ENCODE measurements around the gene CORO2B. TPM values are rescaled to one million over a fixed set of nuclear protein-coding genes. Genes with fewer than 3 reads are reported as not detected.
"Not testable (repeated sequence)": the region's sequence is repeated elsewhere in the genome, so short reads cannot be mapped to it uniquely, and the experiment has no call there.

The CORO2B gene
- total and polyA plus RNA-seq, 8 donors = 3.0 to 27.7 (median 21.0) TPM

GRCh38 chr15:68601206-68602197, 22.7 kb downstream of the CORO2B start:
- intact Hi-C loops (cut with DNase I) = no loop called here
- no peak for TF ChIP-seq CTCF (IDR thresholded peaks at IDR 0.05)
- DNase-seq (no peak), ATAC-seq (no peak)
- H3K4me1 ChIP-seq = peaks cover 0 to 5% of the 10 kb centered on the region in 2 donors
- H3K36me3 ChIP-seq = no peaks in the 10 kb centered on the region
- no peaks in the 10 kb centered on the region for H3K27me3 ChIP-seq
- no peak overlapping the region for H3K4me3 ChIP-seq
- H3K9me3 ChIP-seq = no peaks in the 10 kb centered on the region
- H3K27ac ChIP-seq = peak overlapping the region in 1 of 2 donors; percentile 26

- DNase-seq = no peak
Observed at GRCh38 chr15:68602459-68603215, 23.8 kb downstream of the CORO2B start.

GRCh38 chr15:68603216-68603595, 24.4 kb downstream of the CORO2B start:
- H3K4me3 ChIP-seq = no peak overlapping the region
- ATAC-seq = no peak

More at GRCh38 chr15:68602459-68603215, 23.8 kb downstream of the CORO2B start:
- Histone ChIP-seq H3K4me1 (peaks cover 0 to 5% of the 10 kb centered on the region in 2 donors), H3K4me3 (no peak overlapping the region), H3K27me3 (no peaks in the 10 kb centered on the region), H3K9me3 (peaks cover 0 to 2% of the 10 kb centered on the region in 2 donors), H3K27ac (no peak overlapping the region), H3K36me3 (no peaks in the 10 kb centered on the region)
- TF ChIP-seq CTCF (IDR thresholded peaks at IDR 0.05) = no peak
- intact Hi-C loops (cut with DNase I) = no loop called here
- ATAC-seq = no peak

GRCh38 chr15:68603951-68604350, 25.2 kb downstream of the CORO2B start:
- TF ChIP-seq CTCF (IDR thresholded peaks at IDR 0.05) = no peak
- Histone ChIP-seq H3K27me3 (no peaks in the 10 kb centered on the region), H3K36me3 (no peaks in the 10 kb centered on the region), H3K4me1 (peaks cover 4 to 5% of the 10 kb centered on the region in 2 donors), H3K9me3 (peaks cover 0 to 2% of the 10 kb centered on the region in 2 donors), H3K27ac (no peak overlapping the region), H3K4me3 (no peak overlapping the region)
- DNase-seq = no peak
- ATAC-seq = no peak
- intact Hi-C loops (cut with DNase I) = no loop called here

More at GRCh38 chr15:68603216-68603595, 24.4 kb downstream of the CORO2B start:
- DNase-seq = no peak
- Histone ChIP-seq H3K36me3 (no peaks in the 10 kb centered on the region), H3K27me3 (no peaks in the 10 kb centered on the region), H3K4me1 (peaks cover 3 to 5% of the 10 kb centered on the region in 2 donors), H3K27ac (no peak overlapping the region), H3K9me3 (peaks cover 0 to 2% of the 10 kb centered on the region in 2 donors)
- intact Hi-C loops (cut with DNase I) = no loop called here
- no peak for TF ChIP-seq CTCF (IDR thresholded peaks at IDR 0.05)

GRCh38 chr15:68604840-68605478, 26.2 kb downstream of the CORO2B start:
- H3K27me3 ChIP-seq; intact Hi-C loops (cut with DNase I); H3K4me3 ChIP-seq; H3K4me1 ChIP-seq; H3K27ac ChIP-seq; H3K9me3 ChIP-seq; ATAC-seq; H3K36me3 ChIP-seq: not testable (repeated sequence)
- DNase-seq = peak in 1 of 4 donors; percentile 70
